Activated naive CD4-positive, alpha-beta T cell treated with anti-CD3 and anti-CD28 coated beads, Interleukin-2, amount 10 ng/mL, durations not matched to agents 5 hours and 36 hours (primary cell): ENCODE results near the gene PSG11. TPM values are rescaled to one million over a fixed set of nuclear protein-coding genes. Genes with fewer than 3 reads are reported as not detected.

Experiments
- total RNA-seq, 2 experiments: library from RNA; stranded (reverse); gene quantifications; one replicate each; pipeline ENCODE4 v1.2.3, GENCODE V29; 2021

The PSG11 gene
- total RNA-seq: not detected

GRCh38 chr19:43026369-43026768, at the start of gene PSG11:
Gene PSG11, minus strand, starts transcription at chr19:43026469. Its CDS starts 97 bp downstream, at chr19:43026372.

Other genes with a start within 250 kb of the PSG11 start
- gene PSG1, start 146.8 kb downstream of the PSG11 start, total RNA-seq: not detected
- gene PSG6, start 108.6 kb downstream of the PSG11 start, total RNA-seq: not detected
- not detected for gene PSG7, start 89.3 kb downstream of the PSG11 start, total RNA-seq
- gene PSG2, start 56.2 kb upstream of the PSG11 start, total RNA-seq: not detected
- not detected for gene PSG5, start 160.1 kb upstream of the PSG11 start, total RNA-seq
- gene PSG4, start 179.2 kb upstream of the PSG11 start, total RNA-seq: not detected
- not detected for gene PSG9, start 243.1 kb upstream of the PSG11 start, total RNA-seq